HepG2 (cell line): ENCODE measurements around the gene YAP1. TPM values are rescaled to one million over a fixed set of nuclear protein-coding genes. Genes with fewer than 3 reads are reported as not detected.

Experiments used
- ATAC-seq: fragments of 200-7000 bp; cut with Tn5 transposase; 3 replicates; pipeline ENCODE4 v1.9.1; 2020; ENCODE audit warnings: mild to moderate bottlenecking, moderate library complexity
- BruUV-seq: library from RNA; stranded (reverse); fragments of 400-500 nt; replicated peaks from 2 replicates; lab custom pipeline; 2021; lab: Mats Ljungman, UMichigan
- CTCF ChIA-PET: fragments of 300-600 bp; formaldehyde crosslinking; extraction: SDS; loops from one replicate; lab custom pipeline; 2021; ENCODE audit warnings: low total read pairs, inconsistent platforms, low intra/inter-chr PET ratio; lab: Yijun Ruan, JAX
- POLR2A ChIA-PET: fragments of 350-600 bp; sonication (Branson Sonifier 250); formaldehyde crosslinking; loops from one replicate; lab custom pipeline; 2020; ENCODE audit warnings: antibody characterized with exemption, inconsistent platforms; lab: Yijun Ruan, JAX
- DNase-seq: peaks from one replicate; pipeline ENCODE4 v3.0.0-alpha.2; 2015; ENCODE audit warnings: low spot score
- FAIRE-seq: peaks from 3 replicates; lab custom pipeline; 2011; peaks lifted over from hg19 to GRCh38; lab: Jason Lieb, UNC
- H2AFZ ChIP-seq: one replicate; pipeline ENCODE4 v1.6.1; 2011; ENCODE audit warnings: low read length, inconsistent platforms
- H3K27ac ChIP-seq: fragments of 300-600 bp; 3 replicates; pipeline ENCODE4 v1.8.0; 2011; ENCODE audit warnings: mixed run types, mild to moderate bottlenecking, mixed read lengths, low read length, inconsistent platforms; ENCODE audit not compliant: insufficient read depth; ENCODE audit errors: extremely low read length
- H3K27me3 ChIP-seq, 2 experiments: fragments of 200-600 bp in 1 of 2; 2 replicates in 1 of 2; 3 replicates in 1 of 2; pipeline versions ENCODE4 v1.6.0 to v1.8.0; 2011; ENCODE audit warnings: low read length in 2 of 2, mild to moderate bottlenecking in 2 of 2, moderate library complexity in 2 of 2, inconsistent platforms in 1 of 2; ENCODE audit not compliant: insufficient read depth in 2 of 2, control insufficient read depth in 1 of 2
- H3K36me3 ChIP-seq, 2 experiments: fragments of 200-600 bp in 1 of 2; replicated peaks in 1 of 2; 2 replicates in 1 of 2; 3 replicates in 1 of 2; pipeline versions ENCODE4 v1.5.1 to v1.8.0; 2011; ENCODE audit warnings: low read length in 2 of 2, inconsistent platforms in 1 of 2; ENCODE audit not compliant: insufficient read depth in 2 of 2, control insufficient read depth in 1 of 2
- H3K4me1 ChIP-seq: 2 replicates; pipeline ENCODE4 v1.5.1; 2012; ENCODE audit warnings: low read length, inconsistent platforms; ENCODE audit not compliant: insufficient read depth
- H3K4me2 ChIP-seq: 2 replicates; pipeline ENCODE4 v1.6.0; 2011; ENCODE audit warnings: low read depth, low read length, inconsistent platforms
- H3K4me3 ChIP-seq, 3 experiments: fragments of 200-600 bp in 1 of 3; sonication (generic), shearing (Covaris generic) in 1 of 3; replicated peaks in 1 of 3; 2 replicates each; pipeline ENCODE4 v1.5.1; 2011 to 2016; ENCODE audit warnings: low read length in 3 of 3, inconsistent platforms in 2 of 3, low read depth in 2 of 3, mild to moderate bottlenecking in 2 of 3, control low read depth in 1 of 3, mixed read lengths in 1 of 3; ENCODE audit not compliant: insufficient read depth in 1 of 3
- H3K79me2 ChIP-seq: one replicate; pipeline ENCODE4 v1.6.1; 2011; ENCODE audit warnings: low read length, inconsistent platforms; ENCODE audit not compliant: insufficient read depth
- H3K9ac ChIP-seq: 2 replicates; pipeline ENCODE4 v1.6.0; 2011; ENCODE audit warnings: mild to moderate bottlenecking, low read depth, low read length, inconsistent platforms; ENCODE audit not compliant: insufficient read depth
- H3K9me3 ChIP-seq: 2 replicates; pipeline ENCODE4 v1.5.1; 2012; ENCODE audit warnings: mild to moderate bottlenecking, low read length
- H4K20me1 ChIP-seq: 2 replicates; pipeline ENCODE4 v1.6.0; 2011; ENCODE audit warnings: inconsistent platforms, mild to moderate bottlenecking, low read length, moderate library complexity; ENCODE audit not compliant: insufficient read depth
- AGO1 ChIP-seq: fragments of 200-400 bp; formaldehyde crosslinking; IDR thresholded peaks from 2 replicates; pipeline ENCODE4 v1.6.1; 2017; ENCODE audit warnings: mild to moderate bottlenecking, low read depth, low read length, moderate library complexity; ENCODE audit not compliant: poor library complexity, severe bottlenecking
- AKAP8 ChIP-seq: sonication (generic); formaldehyde crosslinking; IDR thresholded peaks from 2 replicates; pipeline ENCODE4 v1.5.1; 2020; ENCODE audit warnings: mild to moderate bottlenecking, missing genetic modification reagents
- CCAR2 ChIP-seq: fragments of 200-400 bp; formaldehyde crosslinking; optimal IDR thresholded peaks from 2 replicates; pipeline ENCODE3; 2018; ENCODE audit warnings: low read depth, mild to moderate bottlenecking, low read length, moderate library complexity
- FOXC1 ChIP-seq: sonication (generic); formaldehyde crosslinking; IDR thresholded peaks from 2 replicates; pipeline ENCODE4 v1.8.0; 2022; ENCODE audit warnings: mild to moderate bottlenecking, missing genetic modification reagents, borderline replicate concordance
- MAF1 ChIP-seq: sonication (generic); formaldehyde crosslinking; IDR thresholded peaks from 2 replicates; pipeline ENCODE4 v1.5.0; 2020; ENCODE audit warnings: missing genetic modification reagents, borderline replicate concordance
- MIXL1 ChIP-seq: IDR thresholded peaks from 2 replicates; pipeline ENCODE4 v1.6.1; 2016
- TBX2 ChIP-seq: sonication (generic); formaldehyde crosslinking; IDR thresholded peaks from 2 replicates; pipeline ENCODE4 v1.5.0; 2020; ENCODE audit warnings: missing genetic modification reagents, mild to moderate bottlenecking, borderline replicate concordance
- ZBTB7B ChIP-seq: sonication (generic); formaldehyde crosslinking; IDR thresholded peaks from 2 replicates; pipeline ENCODE4 v1.4.0; 2020; ENCODE audit warnings: missing genetic modification reagents
- ZEB1 ChIP-seq: IDR thresholded peaks from 2 replicates; pipeline ENCODE4 v1.6.1; 2012; ENCODE audit warnings: mild to moderate bottlenecking, low read depth, inconsistent platforms; ENCODE audit not compliant: insufficient replicate concordance
- ZMAT3 ChIP-seq: sonication (generic); formaldehyde crosslinking; conservative IDR thresholded peaks from 2 replicates; pipeline ENCODE4 v1.7.0; 2021; ENCODE audit warnings: missing genetic modification reagents
- ZNF616 ChIP-seq: sonication (generic); formaldehyde crosslinking; IDR thresholded peaks from 2 replicates; pipeline ENCODE4 v1.5.0; 2020; ENCODE audit warnings: low read depth, mild to moderate bottlenecking, missing genetic modification reagents
- ZNF724P ChIP-seq: sonication (generic); formaldehyde crosslinking; IDR thresholded peaks from 2 replicates; pipeline ENCODE4 v1.8.0; 2022; ENCODE audit warnings: missing genetic modification reagents, borderline replicate concordance
- ZSCAN22 ChIP-seq: sonication (generic); formaldehyde crosslinking; IDR thresholded peaks from 2 replicates; pipeline ENCODE4 v1.4.0; 2020; ENCODE audit warnings: mild to moderate bottlenecking, missing genetic modification reagents
- WGBS: methylation state at CpG from one replicate; pipeline ENCODE4 v1.1.6; 2017; ENCODE audit warnings: low lambda C conversion rate; 5-methylcytosine and 5-hydroxymethylcytosine counted together
- in situ Hi-C: cut with HindIII; loops from 2 replicates; pipeline ENCODE4 v1.10.0; 2017; ENCODE audit warnings: low pct_unique_long_range_greater_than_20kb; ENCODE audit not compliant: extremely low pct_ligation_motif_present
- intact Hi-C: fragments of 100-400 bp; cut with micrococcal nuclease; formaldehyde crosslinking; loops from one replicate; pipeline ENCODE4 v1.10.0; 2022; ENCODE audit not compliant: unreplicated experiment
- polyA plus RNA-seq, 8 experiments: library from polyadenylated mRNA; depleted of rRNA in 3 of 8; stranded (reverse) in 7 of 8; unstranded in 1 of 8; fragments of >200 nt; fragmentation: Illumina TruSeq in 4 of 8; extraction: Trizol in 4 of 8; gene quantifications; 2 replicates each; pipeline versions ENCODE4 v1.2.1 to v1.2.3, GENCODE V29; 2011 to 2016; ENCODE audit warnings: low read depth in 4 of 8, missing spikeins in 1 of 8, mixed read lengths in 1 of 8; ENCODE audit not compliant: insufficient read depth in 1 of 8
- total RNA-seq, 5 experiments: library from RNA; depleted of rRNA; stranded (reverse); fragments of >200 nt; fragmentation: Illumina TruSeq; extraction: Trizol; gene quantifications; 2 replicates each; pipeline ENCODE4 v1.2.3, GENCODE V29; 2016; ENCODE audit warnings: low read depth in 1 of 5
- TF ChIP-seq, protein P1 (sequence below): sonication (generic); formaldehyde crosslinking; IDR thresholded peaks from 2 replicates; pipeline ENCODE4 v1.8.1; 2023; ENCODE audit warnings: mild to moderate bottlenecking, inconsistent platforms, moderate library complexity, missing genetic modification reagents, borderline replicate concordance
- TF ChIP-seq, protein P2 (sequence below): sonication (generic); formaldehyde crosslinking; IDR thresholded peaks from 2 replicates; pipeline ENCODE4 v1.5.0; 2020; ENCODE audit warnings: mild to moderate bottlenecking, missing genetic modification reagents, borderline replicate concordance
- TF ChIP-seq, protein P3 (sequence below): sonication (generic); formaldehyde crosslinking; IDR thresholded peaks from 2 replicates; pipeline ENCODE4 v1.8.0; 2022; ENCODE audit warnings: missing genetic modification reagents, mild to moderate bottlenecking, inconsistent platforms, borderline replicate concordance
- TF ChIP-seq, protein P4 (sequence below): sonication (generic); formaldehyde crosslinking; IDR thresholded peaks from 2 replicates; pipeline ENCODE4 v1.4.0; 2020; ENCODE audit warnings: missing genetic modification reagents; ENCODE audit errors: not compliant biosample characterization

Gene YAP1
- total and polyA plus RNA-seq, 2 of the 13 experiments (the other 11 are each of a cell fraction or from before 2014, with no cell fraction given), result 59.5 to 91.0 TPM

DNA sequence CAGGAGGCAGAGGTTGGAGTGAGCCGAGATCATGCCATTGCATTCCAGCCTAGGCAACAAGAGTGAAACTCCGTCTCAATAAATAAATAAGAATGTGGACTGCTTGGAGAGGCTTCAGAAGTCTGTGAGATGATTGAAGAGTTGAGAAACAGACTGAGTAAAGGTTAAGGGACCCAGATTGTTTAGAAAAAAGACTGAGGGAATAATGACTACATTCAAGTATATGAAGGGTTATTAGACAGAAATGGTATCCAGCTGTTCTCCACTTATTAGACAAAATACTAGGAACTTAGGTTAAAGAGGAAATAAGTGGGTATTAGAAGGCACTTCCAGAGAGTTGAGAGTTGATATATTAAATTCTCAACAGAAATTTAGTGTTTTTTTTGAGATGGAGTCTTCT, 10.5 kb upstream of the YAP1 start:
- WGBS, result 43% methylated on average over 2 of the region's 2 CpGs
- no peak for ATAC-seq
- POLR2A ChIA-PET, result interaction anchor here (0.8 kb wide), 1 partner anchor 10 kb away, joined by 3 read pairs; no protein-coding TSS in a partner anchor
- no peak for TF ChIP-seq ZNF616 (CRISPR knock-in tag)
- no peak for TF ChIP-seq AKAP8 (CRISPR knock-in tag)
- no peak for TF ChIP-seq CCAR2
- TF ChIP-seq, protein P1, sequence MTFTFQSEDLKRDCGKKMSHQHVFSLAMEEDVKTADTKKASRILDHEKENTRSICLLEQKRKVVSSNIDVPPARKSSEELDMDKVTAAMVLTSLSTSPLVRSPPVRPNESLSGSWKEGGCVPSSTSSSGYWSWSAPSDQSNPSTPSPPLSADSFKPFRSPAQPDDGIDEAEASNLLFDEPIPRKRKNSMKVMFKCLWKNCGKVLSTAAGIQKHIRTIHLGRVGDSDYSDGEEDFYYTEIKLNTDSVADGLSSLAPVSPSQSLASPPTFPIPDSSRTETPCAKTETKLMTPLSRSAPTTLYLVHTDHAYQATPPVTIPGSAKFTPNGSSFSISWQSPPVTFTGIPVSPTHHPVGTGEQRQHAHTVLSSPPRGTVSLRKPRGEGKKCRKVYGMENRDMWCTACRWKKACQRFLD (CRISPR knock-in tag), result no peak
- TF ChIP-seq, protein P2, sequence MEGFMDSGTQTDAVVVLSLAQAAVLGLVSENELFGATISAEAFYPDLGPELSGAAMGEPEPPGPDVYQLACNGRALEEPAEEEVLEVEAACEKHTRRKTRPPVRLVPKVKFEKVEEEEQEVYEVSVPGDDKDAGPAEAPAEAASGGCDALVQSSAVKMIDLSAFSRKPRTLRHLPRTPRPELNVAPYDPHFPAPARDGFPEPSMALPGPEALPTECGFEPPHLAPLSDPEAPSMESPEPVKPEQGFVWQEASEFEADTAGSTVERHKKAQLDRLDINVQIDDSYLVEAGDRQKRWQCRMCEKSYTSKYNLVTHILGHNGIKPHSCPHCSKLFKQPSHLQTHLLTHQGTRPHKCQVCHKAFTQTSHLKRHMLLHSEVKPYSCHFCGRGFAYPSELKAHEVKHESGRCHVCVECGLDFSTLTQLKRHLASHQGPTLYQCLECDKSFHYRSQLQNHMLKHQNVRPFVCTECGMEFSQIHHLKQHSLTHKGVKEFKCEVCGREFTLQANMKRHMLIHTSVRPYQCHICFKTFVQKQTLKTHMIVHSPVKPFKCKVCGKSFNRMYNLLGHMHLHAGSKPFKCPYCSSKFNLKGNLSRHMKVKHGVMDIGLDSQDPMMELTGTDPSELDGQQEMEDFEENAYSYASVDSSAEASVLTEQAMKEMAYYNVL, result no peak
- TF ChIP-seq ZSCAN22 (CRISPR knock-in tag), result no peak
- TF ChIP-seq TBX2 (CRISPR knock-in tag), result no peak
- TF ChIP-seq MIXL1, result no peak
- TF ChIP-seq ZNF724P (CRISPR knock-in tag), result no peak
- TF ChIP-seq MAF1 (CRISPR knock-in tag), result no peak
- TF ChIP-seq ZBTB7B, result no peak
- TF ChIP-seq ZEB1, result no peak
- TF ChIP-seq FOXC1 (CRISPR knock-in tag), result no peak
- TF ChIP-seq, protein P3, sequence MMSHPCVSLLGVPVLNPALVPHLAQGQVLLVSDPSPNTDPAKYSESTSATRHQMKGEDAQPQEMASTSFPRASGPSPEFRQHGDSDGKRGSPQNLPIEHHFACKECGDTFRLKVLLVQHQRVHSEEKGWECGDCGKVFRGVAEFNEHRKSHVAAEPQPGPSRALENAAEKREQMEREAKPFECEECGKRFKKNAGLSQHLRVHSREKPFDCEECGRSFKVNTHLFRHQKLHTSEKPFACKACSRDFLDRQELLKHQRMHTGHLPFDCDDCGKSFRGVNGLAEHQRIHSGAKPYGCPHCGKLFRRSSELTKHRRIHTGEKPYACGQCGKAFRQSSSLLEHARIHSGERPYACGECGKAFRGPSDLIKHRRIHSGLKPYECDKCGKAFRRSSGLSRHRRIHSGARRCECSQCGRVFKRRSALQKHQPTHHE (CRISPR knock-in tag), result no peak
- no peak for TF ChIP-seq ZMAT3 (CRISPR knock-in tag)
- TF ChIP-seq, protein P4, sequence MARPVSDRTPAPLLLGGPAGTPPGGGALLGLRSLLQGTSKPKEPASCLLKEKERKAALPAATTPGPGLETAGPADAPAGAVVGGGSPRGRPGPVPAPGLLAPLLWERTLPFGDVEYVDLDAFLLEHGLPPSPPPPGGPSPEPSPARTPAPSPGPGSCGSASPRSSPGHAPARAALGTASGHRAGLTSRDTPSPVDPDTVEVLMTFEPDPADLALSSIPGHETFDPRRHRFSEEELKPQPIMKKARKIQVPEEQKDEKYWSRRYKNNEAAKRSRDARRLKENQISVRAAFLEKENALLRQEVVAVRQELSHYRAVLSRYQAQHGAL (CRISPR knock-in tag), result no peak
- TF ChIP-seq AGO1, result no peak

More for the DNA sequence above, 10.5 kb upstream of the YAP1 start:
- H3K36me3 ChIP-seq, result no peaks in the 10 kb centered on the region
- in situ Hi-C loops (no loop called here), intact Hi-C loops (no loop called here)
- no peak overlapping the region for H3K27ac ChIP-seq
- no peaks in the 10 kb centered on the region for H3K79me2 ChIP-seq
- no peak overlapping the region for H3K9ac ChIP-seq
- H3K27me3 ChIP-seq, result no peaks in the 10 kb centered on the region; a peak in 1 of 5 replicates
- CTCF ChIA-PET, result no interaction called here
- BruUV-seq, result no TSS peak
- no peaks in the 10 kb centered on the region for H3K9me3 ChIP-seq
- FAIRE-seq, result no peak
- H3K4me1 ChIP-seq, result no peaks in the 10 kb centered on the region
- no peak overlapping the region for H3K4me3 ChIP-seq
- H3K4me2 ChIP-seq, result no peak overlapping the region
- no peak overlapping the region for H2AFZ ChIP-seq
- H4K20me1 ChIP-seq, result no peaks in the 10 kb centered on the region
- no peak for DNase-seq
